Activated CD4-positive, CD25-positive, alpha-beta regulatory T cell treated with anti-CD3 and anti-CD28 coated beads, Interleukin-2, amount 50 U/mL, for 16 hours (primary cell): ENCODE measurements around the gene SLC16A2.

Source experiments
- DNase-seq: peaks from one replicate; pipeline ENCODE4 v3.0.0-alpha.2; 2020; ENCODE audit warnings: low read depth, low spot score

Gene SLC16A2

DNA sequence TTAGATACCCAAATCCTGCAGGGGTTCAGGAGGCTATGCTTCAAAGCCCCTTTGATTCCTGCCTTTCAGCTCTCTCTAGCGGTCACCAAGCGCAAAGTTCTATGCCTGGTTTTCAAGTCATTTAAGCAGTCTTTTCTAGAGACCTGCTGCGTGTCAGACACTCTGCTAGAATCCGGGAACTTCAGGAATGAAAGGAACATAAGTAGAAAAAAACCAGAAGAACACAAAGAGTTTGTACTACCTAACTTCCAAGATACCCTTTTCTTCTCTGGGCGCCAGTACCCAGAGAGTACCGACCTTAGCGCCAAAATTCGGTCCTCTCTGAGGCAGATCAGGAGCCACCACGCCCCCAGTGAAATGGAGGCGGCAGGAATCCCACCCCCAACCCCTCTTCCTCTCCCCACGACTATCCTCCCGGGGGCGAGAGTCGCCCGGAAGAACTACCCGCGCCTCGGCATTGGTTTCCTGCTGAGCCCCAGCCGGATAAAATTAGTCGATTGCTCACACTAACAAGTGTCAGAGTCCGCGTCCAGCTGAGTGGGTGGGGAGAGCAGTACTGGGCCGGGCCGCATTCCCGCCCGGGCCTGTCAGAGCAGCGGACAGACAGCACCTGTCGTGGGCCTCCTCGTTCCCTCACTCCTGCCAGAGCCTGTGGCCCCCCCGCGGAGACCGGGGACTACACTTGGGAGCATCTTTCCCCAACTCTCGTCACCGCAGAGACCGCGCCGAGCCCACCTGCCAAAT is 114.3 kb downstream of the SLC16A2 start:
- DNase-seq = no peak

DNA sequence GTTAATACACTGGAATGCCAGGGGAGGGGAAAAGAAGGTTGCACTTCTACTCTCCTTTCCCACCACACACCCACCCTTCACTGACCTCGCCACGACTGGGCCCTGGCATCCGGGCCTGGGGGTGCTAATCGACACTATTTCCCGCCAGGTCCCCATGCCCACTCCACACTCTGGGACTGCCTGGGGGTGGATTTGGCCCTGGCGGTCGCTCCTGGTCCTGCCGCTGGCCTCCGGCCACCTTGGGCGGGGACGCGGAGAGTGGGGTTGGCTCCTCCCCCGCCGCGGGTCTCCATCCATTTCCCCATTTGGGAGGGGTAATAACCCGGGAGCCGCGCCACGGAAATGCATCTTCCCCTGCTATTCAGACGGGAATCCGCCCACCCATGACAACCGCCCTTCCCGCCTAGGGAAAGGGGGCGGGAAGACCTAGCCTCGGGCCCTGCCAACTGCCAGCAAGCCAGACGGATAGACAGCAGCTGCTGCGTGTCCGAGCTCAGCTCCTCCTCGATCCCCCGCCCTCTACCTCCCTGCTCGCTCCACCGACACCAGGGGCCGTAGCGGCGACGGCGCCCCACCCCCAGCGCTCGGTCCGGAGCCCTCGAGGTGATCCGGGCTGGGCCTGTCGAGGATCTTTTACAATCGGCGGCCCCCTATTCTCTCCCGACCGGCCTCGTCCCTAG is 115.0 kb downstream of the SLC16A2 start:
- no peak for DNase-seq

DNA sequence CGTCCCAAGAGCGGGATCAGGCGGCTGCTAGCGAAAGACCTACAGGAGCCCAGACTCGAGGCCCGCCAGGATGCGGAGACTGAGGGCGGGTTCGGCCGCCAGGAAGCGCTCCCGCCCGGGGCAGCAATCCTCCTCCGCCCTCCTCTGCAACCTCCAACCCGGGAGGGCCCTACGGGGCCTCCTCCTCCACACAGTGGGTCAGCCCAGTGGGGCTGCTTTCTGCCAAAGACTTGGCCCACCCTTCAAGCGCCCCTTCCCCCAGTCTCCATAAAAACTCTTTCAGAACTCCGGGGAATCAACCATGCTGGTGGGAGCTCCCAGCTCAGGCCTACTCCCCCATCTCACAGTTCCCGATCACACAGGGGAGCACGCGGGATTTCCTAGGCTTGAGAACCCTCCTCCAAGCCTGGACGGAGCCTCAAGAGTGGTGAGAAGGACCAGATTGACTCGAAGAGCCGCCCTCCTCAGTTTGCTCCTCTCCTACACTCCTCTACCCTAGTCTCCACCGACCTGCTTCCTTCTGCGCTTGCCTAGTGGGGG is 115.6 kb downstream of the SLC16A2 start:
- no peak for DNase-seq

DNA sequence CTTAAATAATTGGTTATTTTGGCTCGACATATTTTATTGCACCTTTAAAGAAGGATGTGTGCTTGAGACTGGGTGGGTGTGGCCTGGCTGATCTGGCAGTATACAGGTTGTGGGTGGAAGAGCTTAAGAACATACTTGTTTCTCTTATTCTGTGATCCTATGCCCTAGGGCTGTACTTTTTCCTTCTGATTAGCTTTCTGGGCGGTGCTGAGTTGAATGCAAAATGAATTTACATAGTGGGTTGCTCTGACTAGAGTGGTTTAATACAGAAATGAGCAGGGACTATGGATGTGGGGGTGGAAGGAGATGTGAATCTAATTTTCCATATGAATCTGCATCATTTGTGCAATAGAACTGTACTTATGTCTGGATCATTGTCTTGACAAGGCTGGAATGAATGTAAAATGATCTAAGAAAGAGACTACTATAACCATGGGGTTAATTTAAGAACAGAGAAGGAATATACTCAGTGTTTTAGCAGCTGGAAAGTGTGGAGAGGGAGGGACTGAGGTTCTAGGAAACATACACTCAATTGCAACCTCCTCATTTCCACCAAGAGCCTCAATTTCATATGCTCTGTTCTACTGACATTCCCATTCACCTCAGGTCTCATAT is 119.4 kb downstream of the SLC16A2 start:
- DNase-seq = no peak

DNA sequence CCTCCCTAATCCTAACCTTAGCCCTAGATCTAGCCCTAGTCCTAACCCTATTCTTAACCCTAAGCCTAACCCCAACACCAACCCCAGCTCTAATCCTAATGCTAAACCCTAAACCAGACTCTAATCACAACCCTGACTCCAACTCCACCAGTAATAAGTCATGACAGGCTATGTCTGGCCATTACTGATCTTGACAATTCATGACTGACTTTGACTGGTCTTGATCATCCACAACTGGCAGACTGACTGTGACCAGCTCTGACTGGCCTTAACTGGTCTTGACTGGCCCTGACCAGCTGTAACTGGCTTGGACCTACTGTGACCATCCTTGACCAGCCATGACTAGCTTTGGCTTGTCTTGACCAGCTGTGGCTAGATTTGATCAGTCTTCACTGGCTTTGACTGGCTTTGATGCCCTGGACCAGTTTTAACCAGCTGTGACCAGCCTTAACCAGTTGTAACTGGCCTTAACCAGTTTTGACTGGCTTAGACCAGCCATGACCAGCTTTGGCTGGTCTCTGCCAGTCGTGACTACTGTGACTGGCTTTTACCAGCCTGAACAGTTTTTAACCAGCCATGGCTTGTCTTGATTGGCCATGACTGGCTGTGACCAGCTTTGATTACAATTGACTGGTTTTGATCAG is 124.7 kb downstream of the SLC16A2 start:
- DNase-seq = no peak

DNA sequence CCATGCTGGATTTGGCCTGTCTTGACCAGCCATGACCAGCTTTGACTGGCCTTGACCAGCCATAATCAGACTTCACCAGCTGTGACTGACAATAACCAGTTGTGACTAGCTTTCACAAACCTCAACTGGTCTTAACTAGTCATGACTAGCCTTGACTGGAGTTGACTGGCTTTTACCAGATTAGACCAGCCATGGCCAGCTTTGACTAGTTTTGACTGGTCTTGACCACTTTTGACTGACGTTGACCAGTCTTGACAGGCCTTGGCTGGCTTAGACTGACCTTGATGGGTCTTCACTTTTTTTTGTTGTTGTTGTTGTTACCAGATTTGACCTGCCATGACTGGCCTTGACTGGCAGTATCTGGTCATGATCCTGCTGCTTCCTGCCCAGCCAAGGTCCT is 125.7 kb downstream of the SLC16A2 start:
- no peak for DNase-seq

DNA sequence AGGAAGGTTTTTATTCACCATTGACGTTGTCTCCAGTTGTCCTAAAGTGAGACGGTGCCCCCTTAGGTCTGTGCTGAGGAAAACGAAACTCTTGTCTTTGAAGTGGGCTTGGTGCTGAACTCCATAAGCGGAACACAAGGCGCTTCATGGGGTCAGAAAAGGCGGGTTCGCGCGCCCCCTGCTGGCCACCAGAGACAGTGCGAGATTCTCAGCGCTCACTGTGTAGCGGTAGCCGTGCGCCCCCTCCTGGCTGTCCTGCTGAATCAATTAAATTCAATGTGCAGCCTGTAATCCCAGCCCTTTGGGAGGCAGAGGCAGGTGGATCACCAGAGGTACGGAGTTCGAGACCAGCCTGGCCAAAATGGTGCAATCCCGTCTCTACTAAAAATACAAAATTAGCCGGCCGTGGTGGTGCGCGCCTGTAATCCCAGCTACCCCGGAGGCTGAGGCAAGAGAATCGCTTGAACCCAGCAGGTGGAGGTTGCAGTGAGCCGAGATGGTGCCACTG is 129.1 kb downstream of the SLC16A2 start:
- DNase-seq = peak; percentile 63

DNA sequence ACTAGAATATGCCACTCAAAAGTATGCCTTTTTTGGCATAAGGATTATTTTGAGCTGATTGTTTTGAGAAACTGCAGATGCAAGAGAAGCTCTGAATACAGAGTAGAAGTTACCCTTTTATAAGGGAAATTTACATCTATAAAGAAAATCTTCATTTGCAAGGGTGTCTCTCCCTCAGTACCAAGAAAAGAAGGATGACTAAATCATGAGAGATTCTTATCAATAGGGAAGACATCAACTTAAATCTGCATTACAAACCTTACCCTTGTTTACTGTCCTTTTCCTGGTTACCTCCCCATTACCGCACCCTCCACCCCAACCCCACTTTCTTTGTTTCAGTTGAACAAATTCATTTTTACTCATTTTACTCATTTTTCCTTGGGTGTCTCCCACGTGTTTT is 130.6 kb downstream of the SLC16A2 start:
- no peak for DNase-seq

DNA sequence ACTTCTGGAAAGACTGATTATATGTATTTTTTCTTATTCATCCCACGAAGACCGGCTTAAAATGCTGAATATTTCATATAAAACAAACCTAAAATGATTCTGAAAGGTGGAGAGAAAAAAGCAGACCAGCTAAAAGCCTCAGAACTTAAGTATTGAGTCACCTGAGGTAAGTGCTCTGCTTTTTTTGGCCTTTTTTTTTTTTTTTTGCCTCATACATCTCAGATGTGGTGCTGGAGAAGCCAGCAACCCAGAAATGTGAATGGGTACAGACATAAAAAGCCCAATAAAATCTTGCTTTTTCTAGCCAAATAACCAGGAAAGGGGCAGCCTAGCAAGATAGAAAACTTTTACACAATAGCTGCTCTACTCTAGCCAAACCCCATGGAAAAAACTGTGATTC is 136.1 kb downstream of the SLC16A2 start:
- no peak for DNase-seq

DNA sequence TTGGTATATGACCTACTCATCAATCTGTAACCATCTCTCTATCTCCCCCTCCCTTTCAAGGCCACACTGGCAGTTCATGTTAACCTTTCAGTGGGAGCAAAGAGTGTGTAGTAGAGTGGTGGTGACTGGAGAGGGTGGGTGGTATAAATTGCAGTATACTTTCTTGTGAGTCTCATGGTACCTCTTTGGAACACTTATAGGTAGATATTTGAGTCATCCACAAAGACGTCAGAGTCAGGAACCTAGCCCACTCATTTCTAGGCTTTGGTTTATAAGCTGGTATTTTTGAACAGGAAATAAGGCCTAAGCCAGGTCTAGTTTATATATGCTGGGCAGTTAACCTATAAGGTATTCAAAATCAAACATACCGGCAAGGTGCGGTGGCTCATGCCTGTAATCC is 156.8 kb downstream of the SLC16A2 start:
- no peak for DNase-seq

DNA sequence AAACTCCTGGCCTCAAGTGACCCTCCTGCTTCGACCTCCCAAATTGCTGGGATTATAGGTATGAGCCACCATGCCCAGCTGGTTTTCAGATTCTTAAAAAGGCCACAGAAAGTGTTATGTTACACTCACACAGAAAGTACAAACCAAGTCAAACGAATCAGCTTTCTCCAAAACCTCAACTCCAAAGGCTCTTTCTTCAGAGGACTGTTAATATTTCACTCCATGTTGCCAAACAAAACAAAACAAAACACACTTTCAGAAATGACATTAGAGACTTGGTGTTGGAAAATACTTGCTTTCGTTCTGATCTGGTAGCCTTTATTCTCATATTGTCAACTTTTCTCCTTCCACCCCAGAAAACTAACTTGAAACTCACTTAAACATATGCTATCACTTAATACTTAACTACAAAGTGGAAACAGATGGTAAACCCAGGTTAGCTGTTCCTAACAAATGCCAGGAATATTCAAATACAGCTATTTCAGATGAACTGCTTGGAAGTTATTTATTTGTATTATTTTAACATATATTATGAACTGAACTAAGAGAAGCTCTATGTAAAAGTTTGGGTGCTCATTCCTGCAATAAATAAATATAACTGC is 158.4 kb downstream of the SLC16A2 start:
- no peak for DNase-seq
